Limb (tissue), 2 donors: ENCODE measurements around the gene DLGAP1.

Source experiments
- DNase-seq, 2 donors: peaks; one replicate each; pipeline ENCODE4 v3.0.0-alpha.2; 2016; ENCODE audit errors: extremely low spot score in 2 of 2

DLGAP1 gene

DNA sequence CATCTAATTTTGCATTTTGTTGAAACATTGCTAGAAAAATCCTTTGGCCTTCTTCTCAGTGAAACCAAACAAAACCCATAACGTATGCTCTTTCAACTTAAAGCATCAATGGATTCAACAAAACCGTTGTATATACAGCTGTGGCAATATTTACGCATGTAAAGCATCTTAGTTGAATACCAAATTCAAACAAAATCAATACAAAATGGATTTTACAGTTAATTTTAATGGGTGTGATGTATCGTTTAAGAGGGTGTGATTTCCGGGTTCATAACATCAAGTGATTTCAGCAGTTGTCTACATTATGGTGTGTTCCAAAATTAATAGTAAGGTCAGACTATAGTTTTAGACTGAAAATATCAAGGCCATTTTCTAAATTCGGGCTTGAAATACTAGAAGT is 806.9 kb downstream of the DLGAP1 start:
- no peak for DNase-seq

DNA sequence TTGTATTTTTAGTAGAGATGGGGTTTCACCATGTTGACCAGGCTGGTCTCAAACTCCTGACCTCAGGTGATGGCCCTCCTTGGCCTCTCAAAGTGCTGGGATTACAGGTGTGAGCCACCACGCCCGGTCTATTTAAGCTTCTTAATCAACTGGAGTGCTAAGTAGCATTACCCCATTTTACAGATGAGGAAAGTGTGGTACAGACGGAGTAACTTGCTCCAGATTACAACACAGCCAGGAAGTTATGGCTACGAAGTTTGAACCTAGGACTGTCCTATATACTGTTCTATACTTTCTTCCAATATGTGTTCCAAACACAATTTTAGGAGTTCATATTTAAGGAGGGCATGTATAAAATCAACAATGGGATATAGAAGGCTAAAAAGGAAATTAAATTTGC is 807.5 kb downstream of the DLGAP1 start:
- no peak for DNase-seq

DNA sequence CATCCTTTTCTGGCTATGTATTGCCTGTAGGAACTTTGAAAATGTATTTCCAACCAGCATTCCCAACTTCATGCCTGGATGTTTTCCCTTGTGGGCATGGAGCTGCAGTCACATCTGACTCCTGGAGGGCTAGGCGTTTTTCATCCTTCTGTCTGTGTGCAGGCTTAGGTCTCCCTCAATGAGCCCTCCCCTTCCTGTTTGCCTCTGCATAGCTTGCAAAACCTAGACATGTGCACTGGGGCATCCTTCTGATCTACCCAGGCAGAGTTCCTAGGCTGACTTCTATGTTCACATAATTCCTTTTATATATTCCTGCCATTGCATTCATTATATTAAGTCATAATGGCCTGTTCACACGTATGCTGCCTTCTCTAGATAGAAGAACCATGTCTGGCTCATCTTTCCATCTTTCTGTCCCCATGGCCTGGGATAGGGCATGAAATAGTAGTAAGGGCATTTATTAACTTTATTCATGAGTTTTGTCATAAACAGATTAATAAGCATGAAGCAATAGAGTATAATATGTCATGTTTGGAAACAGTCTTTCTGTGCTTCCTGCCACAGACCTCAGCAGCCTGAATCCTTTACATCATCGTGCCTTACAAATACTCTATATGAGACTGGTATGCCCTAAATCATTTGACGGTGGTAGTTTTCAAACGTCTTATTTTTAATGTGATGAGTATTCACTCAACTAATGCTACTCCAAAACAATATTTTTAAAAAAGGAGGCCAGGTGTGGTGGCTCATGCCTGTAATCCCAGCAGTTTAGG is 809.5 kb downstream of the DLGAP1 start:
- DNase-seq, result no peak

DNA sequence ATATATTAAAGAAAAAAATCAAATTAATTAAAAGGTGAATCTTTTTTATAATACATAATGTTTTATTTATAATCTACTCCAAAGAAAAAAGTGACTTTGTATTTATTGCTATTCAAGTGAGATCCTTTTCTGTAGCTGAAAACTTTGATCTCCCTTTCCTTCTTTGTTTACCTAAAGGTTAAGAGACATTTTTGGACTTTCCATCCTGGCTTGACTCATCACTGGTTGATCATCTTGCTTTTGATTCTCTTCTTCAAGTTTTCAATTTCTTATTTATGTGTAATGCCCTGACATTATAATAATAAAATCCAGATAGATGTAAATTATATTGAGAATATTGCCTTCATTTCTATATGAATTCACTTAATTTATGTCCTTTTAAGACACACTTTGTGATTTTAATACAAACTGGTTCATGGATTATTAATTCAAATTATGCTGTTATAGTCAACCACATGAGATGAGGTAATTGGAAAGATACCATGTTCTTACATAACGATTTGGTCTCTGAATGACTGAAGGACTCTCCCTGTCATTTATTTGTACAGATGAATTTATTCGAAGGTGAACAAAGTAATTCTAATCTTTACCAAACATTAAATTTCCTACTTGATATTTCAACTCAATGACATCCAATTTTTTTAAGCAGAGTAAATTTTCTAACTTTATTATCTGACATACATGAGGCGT is 820.7 kb downstream of the DLGAP1 start:
- DNase-seq, result no peak

DNA sequence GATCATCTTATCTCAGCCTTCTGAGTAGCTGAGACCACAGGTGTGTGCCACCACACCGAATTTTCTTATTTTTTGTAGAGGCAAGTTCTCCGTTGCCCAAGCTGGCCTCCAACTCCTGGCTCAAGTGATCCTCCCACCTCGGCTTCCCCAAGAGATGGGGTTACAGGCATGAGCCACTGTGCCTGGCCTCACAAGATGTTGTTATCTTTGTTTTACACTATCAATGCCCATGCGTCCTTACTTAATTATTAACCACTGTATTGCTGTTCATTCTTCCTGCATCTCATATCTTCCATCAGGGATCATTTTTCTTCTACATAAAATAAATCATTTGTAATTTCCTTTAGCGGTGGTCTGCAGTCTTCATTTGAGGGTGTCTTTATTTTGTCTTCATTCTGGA is 823.2 kb downstream of the DLGAP1 start:
- no peak for DNase-seq

DNA sequence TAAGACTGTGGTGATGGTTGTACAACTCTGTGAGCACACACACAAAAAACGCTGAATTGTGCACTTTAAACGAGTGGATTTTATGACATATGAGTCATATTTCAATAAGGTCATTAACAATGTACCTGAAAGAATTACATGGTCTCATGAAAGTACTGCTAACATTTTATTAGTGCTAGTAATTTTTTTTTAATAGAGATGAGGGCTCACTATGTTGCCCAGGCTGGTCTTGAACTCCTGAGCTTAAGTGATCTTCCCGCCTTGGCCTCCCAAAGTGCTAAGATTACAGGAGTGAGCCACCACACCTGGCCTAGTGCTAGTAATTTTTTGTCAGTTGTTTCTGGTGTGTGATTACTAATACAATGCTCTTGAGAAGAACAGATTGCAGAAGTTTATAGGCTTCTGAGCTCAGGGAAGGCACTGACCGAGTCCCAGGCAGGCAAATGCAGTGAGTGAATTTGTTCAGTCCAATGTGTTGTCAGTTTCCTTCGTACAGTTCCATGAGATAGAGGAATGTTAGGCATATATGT is 828.1 kb downstream of the DLGAP1 start:
- DNase-seq, result no peak

DNA sequence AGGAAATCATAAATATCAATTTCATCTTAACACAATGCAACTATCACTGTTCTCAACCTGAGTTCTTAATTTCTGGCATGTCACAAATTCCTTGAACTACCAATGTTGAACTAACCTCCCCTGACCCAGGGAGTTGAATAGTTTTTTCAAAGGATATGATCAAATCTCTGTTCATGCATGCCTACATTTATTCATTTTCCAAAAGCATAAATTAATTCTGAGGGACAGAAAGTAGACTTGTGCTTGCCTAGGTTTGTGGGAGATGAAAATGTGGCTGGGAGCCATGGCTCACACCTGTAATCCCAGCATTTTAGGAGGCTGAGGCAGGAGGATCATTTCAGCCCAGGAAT is 829.4 kb downstream of the DLGAP1 start:
- DNase-seq, result no peak

DNA sequence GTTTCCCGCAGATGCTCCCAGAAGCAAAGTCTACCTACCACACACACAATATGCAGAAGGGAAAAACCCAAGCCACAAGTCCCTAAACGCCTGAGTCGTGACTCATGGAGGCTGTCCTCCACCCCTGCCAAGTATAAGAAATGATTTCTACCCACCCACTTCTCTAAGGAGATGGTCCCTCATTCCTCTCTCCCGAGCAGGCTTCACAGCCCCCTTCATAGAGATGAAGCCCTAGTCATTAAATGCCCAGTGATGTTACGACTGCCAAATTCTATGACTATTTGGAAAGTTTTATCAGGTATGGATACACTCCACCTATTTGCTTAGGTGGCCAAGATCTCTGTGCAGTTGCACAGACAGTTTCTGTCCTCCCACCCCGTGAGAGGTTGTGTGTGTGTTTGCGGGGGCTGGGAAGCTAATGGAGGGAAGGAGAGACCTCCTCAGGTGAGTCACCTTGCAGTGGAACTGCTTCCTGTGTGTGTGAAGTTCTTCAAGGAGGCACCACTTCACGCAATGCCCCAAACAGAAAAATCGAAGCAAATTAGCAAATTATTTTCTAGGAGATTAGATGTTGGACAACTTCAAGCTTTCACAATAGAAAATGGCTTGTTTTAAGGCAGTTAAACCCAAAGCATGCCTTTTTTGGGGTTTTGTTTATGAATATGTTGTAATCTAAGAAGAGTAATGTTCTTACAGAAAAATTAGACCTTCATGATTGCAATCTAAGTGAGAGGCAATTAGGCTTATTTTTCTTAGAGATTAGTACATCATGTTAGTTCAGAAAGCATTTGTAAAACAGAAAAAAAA is 830.0 kb downstream of the DLGAP1 start:
- no peak for DNase-seq

DNA sequence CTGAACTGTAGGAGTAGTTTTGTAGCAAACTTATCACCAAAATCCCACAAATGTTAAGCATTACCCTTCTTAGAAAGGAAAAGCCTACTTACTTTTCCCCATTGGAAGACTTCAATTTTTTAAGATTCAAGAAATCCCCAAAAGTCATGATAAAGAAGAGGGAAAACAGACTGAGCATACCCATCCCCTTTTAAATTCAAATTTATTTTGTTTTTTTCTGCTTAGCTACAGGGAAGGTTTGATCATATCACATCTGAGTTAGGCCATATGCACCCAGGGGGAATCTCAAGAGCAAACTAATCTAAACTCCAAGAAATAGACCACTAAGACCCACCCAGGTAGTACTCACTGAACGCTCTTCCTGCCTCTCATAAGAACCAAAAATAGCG is 830.6 kb downstream of the DLGAP1 start:
- DNase-seq, result no peak

DNA sequence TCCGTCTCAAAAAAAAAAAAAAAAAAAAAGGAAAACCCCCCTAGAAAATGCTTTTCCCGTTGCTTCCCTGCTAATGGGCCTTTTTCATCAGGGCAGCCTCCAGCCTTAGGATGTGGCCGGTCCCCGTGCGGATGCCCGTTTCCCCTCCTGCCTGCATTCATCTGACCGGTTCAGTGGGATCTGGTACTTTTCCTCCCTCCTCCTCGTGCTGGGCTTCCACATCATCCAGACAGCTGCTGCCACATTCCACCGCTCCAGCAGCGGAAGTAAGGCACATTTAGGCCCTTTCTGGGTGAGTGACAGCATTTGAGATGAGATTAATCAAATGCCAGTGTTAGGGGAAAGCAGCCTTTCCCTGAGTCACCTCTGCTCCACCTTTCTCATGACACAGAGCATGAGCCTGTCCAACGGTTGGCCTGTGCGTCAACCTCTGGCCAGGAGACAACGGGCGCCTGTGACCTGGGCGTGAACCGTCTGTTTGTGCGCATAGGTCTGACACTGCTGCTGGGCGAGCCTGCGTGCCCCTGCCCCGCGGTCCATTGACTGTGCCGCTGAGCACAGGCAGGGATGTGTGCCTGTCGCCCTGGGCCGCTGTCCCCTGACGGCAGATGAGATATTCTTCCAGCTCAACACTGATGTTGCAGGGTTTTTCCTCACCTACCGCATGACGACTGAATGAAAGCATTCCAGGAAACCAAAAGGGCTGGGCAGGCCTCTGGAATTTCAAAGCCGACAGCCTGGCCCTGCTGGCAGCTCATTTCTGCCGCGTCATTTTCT is 831.1 kb downstream of the DLGAP1 start:
- DNase-seq, result peak; percentile 69 to 77

DNA sequence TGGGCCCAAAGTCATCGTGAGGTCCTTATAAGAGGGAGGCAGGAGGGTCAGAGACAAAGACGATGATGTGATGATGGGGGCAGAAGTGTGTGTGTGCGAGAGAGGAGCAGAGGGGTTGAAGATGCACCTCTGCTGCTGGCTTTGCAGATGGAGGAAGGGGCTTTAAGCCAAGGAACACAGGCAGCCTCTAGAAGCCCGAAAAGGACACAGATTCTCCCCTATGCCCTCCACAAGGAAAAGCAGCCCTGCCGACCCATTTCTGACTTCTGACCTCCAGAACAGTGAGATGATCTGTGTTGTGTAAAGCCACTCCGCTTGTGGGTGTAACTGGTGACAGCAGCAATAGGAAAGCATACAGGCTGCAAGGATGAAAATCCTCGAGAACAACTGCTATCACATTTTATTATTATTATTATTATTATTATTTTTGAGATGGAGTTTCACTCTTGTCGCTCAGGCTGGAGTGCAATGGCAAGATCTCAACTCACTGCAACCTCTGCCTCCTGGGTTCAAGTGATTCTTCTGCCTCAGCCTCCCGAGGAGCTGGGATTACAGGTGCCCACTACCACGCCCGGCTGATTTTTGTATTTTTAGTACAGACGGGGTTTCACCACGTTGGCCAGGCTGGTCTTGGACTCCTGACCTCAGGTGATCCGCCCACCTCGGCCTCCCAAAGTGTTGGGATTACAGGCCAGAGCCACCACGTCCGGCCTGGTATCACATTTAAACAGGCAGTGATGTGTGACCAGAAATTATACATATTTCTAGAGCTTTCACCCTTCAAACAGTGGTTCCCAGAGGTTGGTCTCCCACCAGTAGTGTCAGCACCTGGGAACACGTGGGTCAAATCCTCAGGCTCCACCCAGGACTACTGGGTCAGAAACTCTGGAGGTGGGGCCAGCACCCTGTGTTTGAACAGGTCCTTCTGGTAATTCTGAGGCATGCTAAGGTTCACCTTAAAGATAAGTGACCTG is 834.7 kb downstream of the DLGAP1 start:
- no peak for DNase-seq

DNA sequence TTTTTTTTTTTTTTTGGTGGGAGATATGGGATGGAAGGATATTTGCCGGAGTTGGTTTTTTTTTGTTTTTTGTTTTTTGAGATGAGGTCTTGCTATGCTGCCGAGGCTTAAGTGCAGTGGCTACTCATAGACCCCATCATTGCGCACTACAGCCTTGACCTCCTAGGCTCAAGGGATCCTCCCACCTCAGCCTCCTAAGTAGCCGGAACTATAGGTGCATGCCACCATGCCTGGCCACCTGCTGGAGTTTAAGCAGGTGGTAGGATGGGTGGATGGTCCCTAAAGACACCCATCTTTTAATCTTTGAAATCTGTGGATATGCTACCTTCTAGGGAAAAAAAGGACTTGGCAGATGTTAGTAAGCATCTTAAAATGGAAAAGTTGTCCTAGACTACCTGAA is 835.4 kb downstream of the DLGAP1 start:
- no peak for DNase-seq

DNA sequence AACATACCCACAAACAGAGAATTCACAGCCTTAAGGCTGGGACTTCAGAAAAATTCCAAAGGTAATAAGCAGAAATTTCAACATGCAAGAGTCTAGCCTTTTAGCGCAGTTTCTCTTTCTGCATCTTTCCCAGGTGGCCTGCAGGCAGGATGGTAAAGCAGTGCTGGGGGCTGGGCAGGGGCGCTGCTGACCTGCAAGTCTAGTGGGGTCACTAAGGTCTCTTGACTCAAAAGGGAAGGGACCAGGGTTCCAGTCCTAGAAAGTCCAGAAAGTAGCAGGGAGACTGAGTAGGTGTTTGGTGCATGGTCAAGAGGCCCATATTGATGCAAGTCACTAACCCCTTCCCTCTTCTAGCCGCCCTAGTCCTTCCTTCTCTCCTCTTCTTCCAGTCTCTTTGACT is 835.9 kb downstream of the DLGAP1 start:
- DNase-seq, result no peak

DNA sequence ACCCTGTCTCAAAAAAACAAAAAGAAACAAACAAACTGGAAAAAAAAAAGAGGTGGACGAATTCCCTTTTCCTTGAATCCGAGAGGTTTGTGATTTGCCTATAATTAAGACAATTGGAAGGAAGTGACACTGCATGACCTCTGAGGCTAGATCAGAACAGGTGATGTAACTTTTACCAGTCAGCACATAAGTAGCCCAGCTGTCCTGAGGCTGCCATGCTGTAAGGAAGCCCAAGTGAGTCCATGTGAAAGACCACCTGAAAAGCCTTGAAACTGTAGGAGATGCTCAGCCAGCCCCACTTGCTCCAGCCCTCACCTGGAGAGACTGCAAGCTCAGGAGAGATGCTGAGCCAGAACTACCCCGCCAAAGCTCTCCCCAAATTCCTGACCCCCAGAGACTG is 838.4 kb downstream of the DLGAP1 start:
- no peak for DNase-seq

DNA sequence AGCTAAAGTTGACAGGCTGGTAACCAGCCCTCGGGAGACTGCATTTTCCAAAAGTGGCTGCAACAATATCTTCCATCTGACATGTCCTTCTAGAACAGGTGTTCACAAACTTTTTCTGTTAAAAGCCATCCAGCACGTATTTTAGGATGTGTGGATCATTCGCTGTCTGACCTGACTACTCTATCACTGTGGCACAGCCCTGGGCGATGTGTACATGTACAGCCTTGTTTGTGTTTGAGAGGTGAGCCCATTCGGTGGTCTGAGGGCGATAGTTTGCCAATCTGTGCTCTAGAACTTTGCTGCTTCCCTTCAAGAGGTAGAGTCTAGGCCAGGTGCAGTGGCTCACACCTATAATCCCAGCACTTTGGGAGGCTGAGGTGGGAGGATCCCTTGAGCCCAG is 839.0 kb downstream of the DLGAP1 start:
- no peak for DNase-seq

DNA sequence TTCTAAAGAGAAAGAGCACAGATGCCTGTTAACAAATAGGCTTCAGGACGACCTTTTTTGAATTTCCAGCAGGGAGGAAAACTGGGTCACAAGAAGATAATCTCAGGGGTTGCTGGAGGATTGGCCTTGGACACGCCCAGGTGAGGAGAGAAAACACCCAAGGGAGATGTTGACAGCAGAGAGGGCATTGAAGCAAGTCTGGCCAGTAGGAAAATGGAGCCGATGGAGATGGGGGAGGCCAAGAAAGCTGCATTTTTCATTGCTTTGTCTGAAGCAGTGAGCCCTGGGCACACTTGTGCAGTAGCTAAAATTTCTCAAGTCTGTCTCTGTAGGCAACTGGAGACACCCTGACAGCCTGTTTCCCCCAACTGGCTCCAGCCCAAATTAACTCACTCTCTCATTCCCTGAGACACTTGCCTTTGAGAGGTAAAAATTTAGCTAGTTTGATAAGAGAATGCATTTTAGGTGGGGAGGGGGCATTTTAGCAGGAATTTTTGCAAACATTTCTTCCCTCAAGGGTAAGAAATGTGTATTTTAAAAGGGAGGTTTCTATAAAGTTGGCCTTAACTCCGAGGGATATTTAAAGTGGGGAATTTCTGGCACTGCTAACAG is 839.6 kb downstream of the DLGAP1 start:
- DNase-seq, result no peak

DNA sequence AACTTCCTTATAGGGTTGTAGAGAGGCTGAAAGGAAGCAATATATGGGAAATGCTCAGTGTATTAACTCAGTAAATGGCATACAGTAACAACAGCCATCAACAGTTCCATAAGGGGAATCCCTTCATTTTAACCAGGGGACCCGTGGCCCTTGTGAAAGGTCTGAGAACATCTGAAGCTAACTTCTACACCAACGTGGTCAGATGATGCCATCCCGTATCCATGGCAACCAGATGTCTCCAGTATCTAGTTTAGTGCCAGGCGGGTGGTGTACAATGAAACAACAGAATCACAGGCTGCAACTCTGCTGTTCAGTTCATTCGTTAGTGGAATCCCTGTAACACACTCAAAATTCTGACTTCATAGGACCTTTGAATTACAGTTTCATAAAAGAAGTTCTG is 842.8 kb downstream of the DLGAP1 start:
- DNase-seq, result no peak

DNA sequence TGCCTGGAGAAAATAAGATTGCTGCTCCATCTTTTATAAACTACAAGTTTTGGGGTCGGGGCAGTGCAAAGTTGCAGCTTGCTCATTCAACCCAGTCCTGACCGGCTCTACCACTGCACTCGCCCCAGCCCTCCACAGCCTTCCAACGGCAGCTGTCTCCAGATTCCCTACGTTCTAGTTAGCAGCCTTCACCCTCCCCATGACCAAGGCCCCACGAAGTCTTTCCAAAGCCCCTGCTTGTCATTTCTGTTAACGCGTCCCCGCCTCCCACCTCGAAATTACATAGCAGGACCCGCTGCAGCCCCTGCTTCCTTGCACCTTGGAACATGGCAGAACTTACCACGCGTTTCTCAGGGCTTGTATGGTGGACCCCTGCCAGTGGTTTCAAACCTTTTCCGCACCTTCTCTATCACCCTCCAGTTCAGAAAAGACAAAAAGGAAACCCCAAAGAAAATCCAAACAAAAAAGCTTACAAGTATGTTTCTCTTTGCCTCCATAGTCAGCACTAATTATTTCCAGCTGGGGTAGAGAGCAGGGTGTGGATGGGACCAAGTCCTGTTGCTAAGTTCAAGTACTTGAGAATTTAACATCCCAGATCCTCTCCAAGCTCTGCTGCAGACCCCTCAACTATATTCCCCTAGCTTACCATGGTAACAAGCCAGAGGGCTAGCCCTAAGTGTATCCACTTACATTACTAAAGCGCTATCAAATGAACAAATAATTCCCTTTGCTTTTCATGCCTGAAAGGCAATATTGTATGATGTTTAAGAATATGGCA is 843.6 kb downstream of the DLGAP1 start:
- DNase-seq, result peak in 1 of 2 donors; percentile 64

DNA sequence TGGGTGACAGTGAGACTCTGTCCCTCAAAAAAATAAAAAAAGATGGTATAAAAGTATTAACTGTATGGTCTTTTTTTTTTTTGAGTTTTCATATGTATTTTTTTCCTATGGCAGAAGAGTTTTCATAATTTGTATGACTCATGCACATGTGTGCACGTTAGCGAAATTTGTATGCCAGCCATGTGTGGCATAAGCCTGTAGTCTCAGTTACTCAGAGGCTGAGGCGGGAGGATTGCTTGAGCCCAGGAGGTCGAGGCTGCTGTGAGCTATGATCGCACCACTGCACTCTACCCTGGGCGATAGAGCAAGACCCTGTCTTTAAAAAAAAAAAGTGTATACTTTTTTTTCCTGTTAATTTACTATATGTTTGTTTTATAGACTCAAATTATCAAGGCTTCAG is 844.3 kb downstream of the DLGAP1 start:
- DNase-seq, result no peak
